Measurements from ENCODE around the gene ITPR1. TPM values are rescaled to one million over a fixed set of nuclear protein-coding genes. Genes with fewer than 3 reads are reported as not detected.

The ITPR1 gene
- total RNA-seq, 2 donors from 2014 or later = 5.9 TPM

GRCh38 chr3:4509043-4509442 is 15.9 kb downstream of the ITPR1 start:
- Mint-ChIP-seq H3K27ac (no peak overlapping the region), H3K27me3 (ENCODE audit: insufficient read depth) (no peaks in the 10 kb centered on the region), H3K4me3 (no peak overlapping the region), H3K4me1 (peaks cover 33% of the 10 kb centered on the region), H3K9me3 (no peaks in the 10 kb centered on the region), H3K36me3 (ENCODE audit: low read depth) (no peaks in the 10 kb centered on the region)
- Histone ChIP-seq H3K4me3 (ENCODE audit: low read length) (no peak overlapping the region), H3K9ac (ENCODE audit: extremely low read depth, low read length, poor library complexity, severe bottlenecking) (no peak overlapping the region), H3K36me3 (ENCODE audit: control insufficient read depth, insufficient read depth, low read length) (no peaks in the 10 kb centered on the region), H3K4me1 (ENCODE audit: control insufficient read depth, insufficient read depth, low read length) (peaks cover 21% of the 10 kb centered on the region), H3K9me3 (ENCODE audit: control insufficient read depth, low read length) (no peaks in the 10 kb centered on the region), H3K27me3 (ENCODE audit: control insufficient read depth, insufficient read depth, low read length, poor library complexity, severe bottlenecking) (no peaks in the 10 kb centered on the region), H3K27ac (ENCODE audit: low read depth, low read length) (no peak overlapping the region)
- TF ChIP-seq CTCF (conservative IDR thresholded peaks at IDR 0.05) = no peak
- no peak for DNase-seq

DNA sequence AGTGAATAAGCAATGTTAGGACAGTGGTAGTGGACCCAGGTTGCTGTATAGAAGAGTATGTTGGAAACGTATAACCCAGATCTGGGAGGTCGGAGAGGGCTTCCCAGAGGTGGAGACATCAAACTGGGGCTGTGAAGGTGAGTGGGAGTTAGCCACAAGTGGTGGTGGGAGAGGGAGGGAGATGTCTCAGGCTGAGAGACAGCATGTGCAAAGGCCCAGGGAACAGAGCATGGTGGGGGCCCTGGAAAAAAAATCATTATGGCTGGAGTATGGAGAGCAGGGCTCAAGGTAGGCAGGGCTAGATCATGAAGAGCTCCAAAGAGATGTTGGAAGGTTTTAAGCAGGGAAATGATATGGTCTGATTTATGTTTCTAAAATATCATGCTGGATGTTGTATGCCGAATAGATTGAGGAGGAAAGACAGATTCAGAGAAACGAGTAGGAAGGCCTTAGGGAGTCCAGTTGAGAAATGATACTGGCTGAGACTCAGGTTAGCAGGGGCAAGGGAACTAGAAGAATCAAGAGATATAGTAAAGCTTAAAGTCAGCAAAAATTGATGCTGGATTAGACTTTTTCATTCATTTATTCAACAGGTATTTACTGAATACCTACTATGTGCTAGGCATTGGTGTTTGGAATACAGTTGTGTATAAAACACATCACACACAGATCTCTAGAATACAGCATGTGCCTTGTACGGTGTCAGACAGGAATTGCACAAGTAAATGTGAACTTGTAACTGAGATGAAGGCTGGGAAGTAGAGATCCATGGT is 17.0 kb downstream of the ITPR1 start:
- Histone ChIP-seq H3K4me3 (ENCODE audit: low read length) (no peak overlapping the region), H3K36me3 (ENCODE audit: control insufficient read depth, insufficient read depth, low read length) (no peaks in the 10 kb centered on the region), H3K9me3 (ENCODE audit: control insufficient read depth, low read length) (no peaks in the 10 kb centered on the region), H3K27ac (ENCODE audit: low read depth, low read length) (no peak overlapping the region), H3K4me1 (ENCODE audit: control insufficient read depth, insufficient read depth, low read length) (peaks cover 24% of the 10 kb centered on the region), H3K27me3 (ENCODE audit: control insufficient read depth, insufficient read depth, low read length, poor library complexity, severe bottlenecking) (no peaks in the 10 kb centered on the region), H3K9ac (ENCODE audit: extremely low read depth, low read length, poor library complexity, severe bottlenecking) (no peak overlapping the region)
- H3K4me3 Mint-ChIP-seq = no peak overlapping the region
- H3K9me3 Mint-ChIP-seq = no peaks in the 10 kb centered on the region
- WGBS, 2 experiments (ENCODE audit: insufficient coverage in 1 of 2, insufficient read length in 1 of 2) = 95% methylated on average over 2 to 5 of the region's 5 CpGs
- TF ChIP-seq CTCF (conservative IDR thresholded peaks at IDR 0.05) = no peak
- H3K4me1 Mint-ChIP-seq = peaks cover 34% of the 10 kb centered on the region
- no peak for DNase-seq
- H3K27ac Mint-ChIP-seq = no peak overlapping the region
- no peaks in the 10 kb centered on the region for H3K27me3 Mint-ChIP-seq (ENCODE audit: insufficient read depth)
- H3K36me3 Mint-ChIP-seq (ENCODE audit: low read depth) = no peaks in the 10 kb centered on the region

DNA sequence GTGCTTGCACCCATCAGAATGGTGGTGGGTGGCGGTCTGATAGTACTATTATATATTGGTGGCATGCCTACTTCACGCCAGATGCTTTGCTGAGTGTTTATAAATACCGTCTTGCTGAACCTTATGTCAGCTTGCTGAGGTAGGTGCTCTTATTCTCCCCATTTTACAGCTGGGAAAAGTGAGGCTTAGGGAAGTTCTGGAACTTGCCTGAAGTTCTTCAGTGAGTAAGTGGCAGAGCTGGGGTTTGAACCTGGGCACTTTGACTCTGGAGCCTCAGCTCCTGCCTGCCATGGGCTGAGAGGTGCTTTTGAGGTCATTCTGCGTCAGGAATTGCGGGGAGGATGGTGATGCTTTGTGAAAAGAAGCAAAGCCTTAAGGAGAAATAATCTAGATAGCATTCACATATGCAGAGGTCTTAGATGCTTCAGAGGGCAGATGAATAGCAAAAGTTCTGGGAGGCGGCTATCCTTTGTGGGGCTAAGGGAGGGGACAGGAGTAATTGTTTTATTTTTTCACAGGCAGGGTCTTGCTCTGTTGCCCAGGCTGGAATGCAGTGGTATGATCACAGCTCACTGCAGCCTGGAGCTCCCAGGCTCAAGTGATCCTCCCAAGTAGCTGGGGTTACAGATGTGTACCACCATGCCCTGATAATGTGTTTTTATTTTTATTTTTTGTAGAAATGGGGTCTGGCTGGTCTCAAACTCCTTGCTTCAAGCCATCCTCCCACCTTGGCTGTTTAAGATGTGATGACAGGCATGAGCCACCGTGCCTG is 18.5 kb downstream of the ITPR1 start:
- Mint-ChIP-seq H3K9me3 (no peaks in the 10 kb centered on the region), H3K4me3 (no peak overlapping the region), H3K27me3 (ENCODE audit: insufficient read depth) (no peaks in the 10 kb centered on the region), H3K27ac (no peak overlapping the region), H3K4me1 (peaks cover 39% of the 10 kb centered on the region), H3K36me3 (ENCODE audit: low read depth) (no peaks in the 10 kb centered on the region)
- H3K9ac ChIP-seq (ENCODE audit: extremely low read depth, low read length, poor library complexity, severe bottlenecking) = no peak overlapping the region
- no peaks in the 10 kb centered on the region for H3K36me3 ChIP-seq (ENCODE audit: control insufficient read depth, insufficient read depth, low read length)
- no peak overlapping the region for H3K4me3 ChIP-seq (ENCODE audit: low read length)
- no peak overlapping the region for H3K27ac ChIP-seq (ENCODE audit: low read depth, low read length)
- WGBS, 2 experiments (ENCODE audit: insufficient coverage in 1 of 2, insufficient read length in 1 of 2) = 78 to 90% methylated on average over 5 to 7 of the region's 7 CpGs
- no peaks in the 10 kb centered on the region for H3K27me3 ChIP-seq (ENCODE audit: control insufficient read depth, insufficient read depth, low read length, poor library complexity, severe bottlenecking)
- no peak for DNase-seq
- TF ChIP-seq CTCF (conservative IDR thresholded peaks at IDR 0.05) = no peak
- peaks cover 24% of the 10 kb centered on the region for H3K4me1 ChIP-seq (ENCODE audit: control insufficient read depth, insufficient read depth, low read length)
- no peaks in the 10 kb centered on the region for H3K9me3 ChIP-seq (ENCODE audit: control insufficient read depth, low read length)
